ENCODE measurements around the gene SCFD2. TPM values are rescaled to one million over a fixed set of nuclear protein-coding genes. Genes with fewer than 3 reads are reported as not detected.

The SCFD2 gene
- polyA plus RNA-seq, 1 donor from 2014 or later, result 17.2 TPM

DNA sequence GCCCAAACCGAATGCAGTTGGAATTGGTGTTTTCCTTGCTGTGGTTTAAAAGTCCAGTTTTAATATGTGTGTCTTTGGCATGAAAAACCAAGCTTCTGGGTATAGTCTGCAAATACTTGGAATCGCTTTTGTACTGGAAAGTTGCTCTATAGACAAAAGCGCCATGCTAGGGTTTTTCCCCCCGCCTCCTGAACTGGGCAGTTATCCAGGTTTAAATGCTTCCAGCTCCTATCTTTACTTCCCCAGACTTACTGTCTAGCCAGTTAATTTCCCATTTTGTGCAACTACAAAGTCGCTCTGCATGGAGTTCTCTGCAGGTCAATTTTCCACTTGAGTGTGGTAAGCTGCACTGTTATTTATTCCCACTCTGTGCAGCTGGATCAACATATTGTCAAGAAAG lies 501.1 kb downstream of the SCFD2 start:
- peaks cover 9 to 10% (median 9%) of the 10 kb centered on the region in 3 donors for H3K4me1 Mint-ChIP-seq
- H3K9me3 Mint-ChIP-seq, result no peaks in the 10 kb centered on the region
- H3K27me3 Mint-ChIP-seq, result peaks cover 27% of the 10 kb centered on the region
- H3K36me3 Mint-ChIP-seq, result no peaks in the 10 kb centered on the region
- H3K27ac Mint-ChIP-seq, result no peak overlapping the region
- peak overlapping the region in 2 of 4 donors; percentile 1 to 71 for H3K4me3 Mint-ChIP-seq

GRCh38 chr4:52863324-52863723 lies 502.5 kb downstream of the SCFD2 start:
- Mint-ChIP-seq H3K36me3 (no peaks in the 10 kb centered on the region), H3K4me3 (peak overlapping the region in 3 of 4 donors; percentile 71 to 89 (median 80)), H3K27ac (no peak overlapping the region)

DNA sequence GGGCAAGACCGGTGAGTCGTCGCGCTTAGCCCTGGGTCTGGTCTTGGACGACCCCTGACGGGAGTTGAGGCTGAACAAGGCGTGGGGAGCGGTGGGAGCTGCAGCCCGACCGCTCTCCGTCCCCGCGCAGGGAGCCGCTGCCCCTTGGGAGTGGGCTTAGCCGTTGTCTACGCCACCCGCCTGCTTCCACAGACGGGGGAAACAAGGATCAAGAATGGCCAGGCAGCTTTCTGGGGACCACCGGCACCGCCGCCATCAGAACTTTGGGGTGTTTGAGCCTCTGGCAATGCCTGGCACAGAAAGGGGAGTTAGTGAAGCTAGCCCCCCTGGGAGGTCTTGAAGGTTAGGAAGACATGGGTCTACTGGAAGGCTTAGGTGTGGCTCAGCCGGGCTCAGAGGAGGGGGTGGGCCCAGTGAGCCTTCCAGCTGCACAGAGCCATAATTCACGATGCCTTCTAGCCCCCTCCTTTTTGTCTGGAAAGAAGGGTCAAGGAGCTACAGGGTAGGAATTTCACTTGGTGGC lies 503.2 kb downstream of the SCFD2 start:
- Mint-ChIP-seq H3K4me1 (peaks cover 5 to 10% (median 9%) of the 10 kb centered on the region in 3 donors), H3K9me3 (peaks cover 3 to 6% (median 4%) of the 10 kb centered on the region in 3 donors), H3K4me3 (peak overlapping the region in 3 of 4 donors; percentile 71 to 89 (median 80)), H3K27ac (no peak overlapping the region), H3K27me3 (peaks cover 46% of the 10 kb centered on the region), H3K36me3 (no peaks in the 10 kb centered on the region)

More at GRCh38 chr4:52863324-52863723, 502.5 kb downstream of the SCFD2 start:
- Mint-ChIP-seq H3K4me1 (peaks cover 7 to 10% (median 9%) of the 10 kb centered on the region in 3 donors), H3K9me3 (peaks cover 0 to 2% (median 0%) of the 10 kb centered on the region in 3 donors), H3K27me3 (peaks cover 39% of the 10 kb centered on the region)

- Mint-ChIP-seq H3K27me3 (peaks cover 50% of the 10 kb centered on the region), H3K4me1 (peaks cover 5 to 10% (median 9%) of the 10 kb centered on the region in 3 donors), H3K27ac (no peak within 1 kb of the TSS), H3K36me3 (no peaks in the 10 kb centered on the region), H3K9me3 (peaks cover 5 to 7% (median 7%) of the 10 kb centered on the region in 3 donors), H3K4me3 (peak within 1 kb of the TSS; percentile 71 to 93 (median 84))
Measured at GRCh38 chr4:52861879-52862616, 503.8 kb downstream of the SCFD2 start, which contains the start of gene RASL11B. RASL11B (plus strand) TSS chr4:52862317; CDS start chr4:52862508, 191 bp downstream.

- peak overlapping the region; percentile 65 to 93 (median 84) for H3K4me3 Mint-ChIP-seq
- peaks cover 5 to 10% (median 9%) of the 10 kb centered on the region in 3 donors for H3K4me1 Mint-ChIP-seq
- no peak overlapping the region for H3K27ac Mint-ChIP-seq
- H3K36me3 Mint-ChIP-seq, result no peaks in the 10 kb centered on the region
- peaks cover 5 to 7% (median 7%) of the 10 kb centered on the region in 3 donors for H3K9me3 Mint-ChIP-seq
- peaks cover 53% of the 10 kb centered on the region for H3K27me3 Mint-ChIP-seq
Measured at GRCh38 chr4:52861171-52861823, 504.6 kb downstream of the SCFD2 start.

DNA sequence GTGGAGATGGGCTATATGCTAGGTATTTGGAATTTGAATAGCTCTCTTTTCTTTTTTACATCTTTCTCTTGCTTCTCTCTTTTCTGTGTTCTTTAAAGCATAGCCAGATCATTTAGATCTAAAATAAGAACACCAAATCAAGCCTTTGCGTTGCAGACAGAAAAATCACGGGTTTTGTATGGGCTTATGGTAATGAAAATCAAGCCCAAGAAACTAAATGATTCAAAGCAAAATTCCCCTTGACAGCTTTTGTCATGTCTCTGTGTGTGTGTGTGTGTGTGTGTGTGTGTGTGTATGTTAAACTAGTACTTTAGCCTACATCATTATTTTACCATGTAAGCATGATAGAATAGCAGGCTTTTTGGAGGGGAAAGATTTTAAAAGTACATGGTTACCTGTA lies 505.5 kb downstream of the SCFD2 start:
- Mint-ChIP-seq H3K27ac (no peak overlapping the region), H3K4me3 (peak overlapping the region in 1 of 4 donors; percentile 65)

GRCh38 chr4:52856801-52857200 lies 509.1 kb downstream of the SCFD2 start:
- peaks cover 5 to 10% (median 9%) of the 10 kb centered on the region in 3 donors for H3K4me1 Mint-ChIP-seq
- peaks cover 2% of the 10 kb centered on the region for H3K36me3 Mint-ChIP-seq
- no peak overlapping the region for H3K4me3 Mint-ChIP-seq
- peak overlapping the region in 1 of 3 donors; percentile 47 for H3K27ac Mint-ChIP-seq
- H3K9me3 Mint-ChIP-seq, result peaks cover 5 to 8% (median 7%) of the 10 kb centered on the region in 3 donors
- H3K27me3 Mint-ChIP-seq, result peaks cover 43% of the 10 kb centered on the region

More for the DNA sequence above, 505.5 kb downstream of the SCFD2 start:
- Mint-ChIP-seq H3K9me3 (peaks cover 5 to 7% (median 7%) of the 10 kb centered on the region in 3 donors), H3K4me1 (peaks cover 5 to 10% (median 9%) of the 10 kb centered on the region in 3 donors), H3K27me3 (peaks cover 52% of the 10 kb centered on the region), H3K36me3 (no peaks in the 10 kb centered on the region)

DNA sequence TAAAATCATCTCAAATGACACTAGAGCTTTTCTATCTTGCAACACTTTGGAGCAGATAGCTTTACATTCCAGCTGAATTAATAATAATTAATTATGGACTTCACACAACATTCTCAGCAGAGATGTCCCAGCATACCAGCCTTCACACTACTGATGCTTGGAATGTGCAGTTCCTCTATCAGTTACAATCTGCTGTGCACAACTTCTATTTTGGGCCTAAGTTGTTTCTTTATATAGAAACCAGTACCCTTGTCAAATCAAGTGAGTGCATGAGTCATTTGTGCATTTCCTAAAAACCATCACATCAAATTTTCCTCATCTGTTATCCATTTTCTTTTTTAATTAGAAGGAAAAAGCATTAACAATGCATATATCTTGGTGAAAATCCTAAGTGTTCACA lies 512.5 kb downstream of the SCFD2 start:
- Mint-ChIP-seq H3K4me1 (no peaks in the 10 kb centered on the region), H3K27ac (no peak overlapping the region), H3K9me3 (peaks cover 4 to 8% (median 7%) of the 10 kb centered on the region in 3 donors), H3K4me3 (no peak overlapping the region), H3K36me3 (peaks cover 2% of the 10 kb centered on the region), H3K27me3 (peaks cover 17% of the 10 kb centered on the region)

- peaks cover under 1 to 5% (median 2%) of the 10 kb centered on the region in 3 donors for H3K9me3 Mint-ChIP-seq
Measured at GRCh38 chr4:52852711-52853110, 513.1 kb downstream of the SCFD2 start.

GRCh38 chr4:52852041-52852440 lies 513.8 kb downstream of the SCFD2 start:
- Mint-ChIP-seq H3K4me3 (no peak overlapping the region), H3K27me3 (peaks cover 6% of the 10 kb centered on the region), H3K27ac (no peak overlapping the region), H3K36me3 (peaks cover 4% of the 10 kb centered on the region), H3K4me1 (no peaks in the 10 kb centered on the region), H3K9me3 (peaks cover 0 to 1% (median 0%) of the 10 kb centered on the region in 3 donors)

More at GRCh38 chr4:52852711-52853110, 513.1 kb downstream of the SCFD2 start:
- peaks cover 11% of the 10 kb centered on the region for H3K27me3 Mint-ChIP-seq
- peaks cover 4% of the 10 kb centered on the region for H3K36me3 Mint-ChIP-seq
- H3K27ac Mint-ChIP-seq, result no peak overlapping the region
- H3K4me1 Mint-ChIP-seq, result no peaks in the 10 kb centered on the region
- no peak overlapping the region for H3K4me3 Mint-ChIP-seq

DNA sequence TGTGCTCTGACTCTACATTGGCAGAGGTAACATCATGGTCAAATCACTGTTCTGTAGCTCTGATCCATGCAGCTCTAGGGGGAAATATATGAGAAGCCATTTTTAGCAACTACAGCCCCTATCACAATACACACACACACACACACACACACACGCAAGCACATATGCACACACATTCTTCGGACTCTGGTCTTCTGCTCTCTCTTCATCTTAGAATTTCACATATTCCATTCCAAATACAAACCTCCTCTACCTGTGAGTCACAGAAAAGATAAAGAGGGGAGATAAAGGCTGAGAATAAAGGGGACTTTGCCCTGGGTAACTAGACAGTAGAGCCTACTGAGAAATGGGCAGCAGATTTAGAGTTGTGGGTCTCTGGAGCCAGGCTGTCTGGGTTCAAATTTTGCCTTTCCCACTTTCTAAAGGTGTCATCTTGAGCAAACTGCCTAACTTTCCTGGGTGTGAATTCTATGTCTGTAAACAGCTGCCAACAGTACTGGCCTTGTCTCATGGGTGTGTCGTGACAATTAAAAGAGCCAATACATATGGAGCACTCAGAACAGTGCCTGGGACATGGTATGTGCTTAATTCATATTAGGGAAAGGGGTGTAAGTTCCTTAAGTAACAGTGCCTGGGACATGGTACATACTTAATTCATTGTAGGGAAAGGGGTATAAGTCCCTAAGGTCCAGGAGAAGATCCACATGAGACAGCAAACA lies 515.3 kb downstream of the SCFD2 start:
- Mint-ChIP-seq H3K36me3 (peaks cover 4% of the 10 kb centered on the region), H3K27me3 (peaks cover 3% of the 10 kb centered on the region), H3K9me3 (peaks cover 0 to 1% (median 0%) of the 10 kb centered on the region in 3 donors), H3K4me3 (no peak overlapping the region), H3K4me1 (no peaks in the 10 kb centered on the region), H3K27ac (no peak overlapping the region)

DNA sequence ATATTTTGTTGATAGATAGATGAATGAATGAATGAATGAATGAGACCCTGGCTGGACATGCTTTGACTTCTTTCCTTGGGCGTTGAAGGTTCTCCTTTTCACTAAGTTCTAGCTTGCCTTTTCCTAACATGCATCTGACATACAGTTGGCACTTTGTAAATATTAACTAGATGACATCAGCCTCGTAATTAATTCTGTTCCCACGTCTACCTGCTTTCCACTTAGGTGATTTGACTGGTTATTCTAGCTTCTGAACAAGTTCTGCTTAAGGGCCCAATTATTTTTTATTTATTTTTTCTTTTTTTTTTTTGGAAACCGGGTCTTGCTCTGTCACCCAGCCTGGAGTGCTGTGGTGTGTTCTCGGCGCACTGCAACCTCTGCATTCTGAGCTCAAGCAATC lies 517.6 kb downstream of the SCFD2 start:
- H3K27ac Mint-ChIP-seq, result no peak overlapping the region
- H3K4me1 Mint-ChIP-seq, result peaks cover 7 to 9% (median 8%) of the 10 kb centered on the region in 3 donors
- H3K4me3 Mint-ChIP-seq, result no peak overlapping the region
- no peaks in the 10 kb centered on the region for H3K9me3 Mint-ChIP-seq
- peaks cover 4% of the 10 kb centered on the region for H3K36me3 Mint-ChIP-seq
- H3K27me3 Mint-ChIP-seq, result peaks cover 3% of the 10 kb centered on the region

- H3K36me3 Mint-ChIP-seq, result peaks cover 4% of the 10 kb centered on the region
- H3K4me1 Mint-ChIP-seq, result peaks cover 8 to 11% (median 9%) of the 10 kb centered on the region in 3 donors
- peaks cover 1% of the 10 kb centered on the region for H3K27me3 Mint-ChIP-seq
- no peak overlapping the region for H3K27ac Mint-ChIP-seq
- no peaks in the 10 kb centered on the region for H3K9me3 Mint-ChIP-seq
- H3K4me3 Mint-ChIP-seq, result no peak overlapping the region
Measured at GRCh38 chr4:52846502-52846901, 519.4 kb downstream of the SCFD2 start.

DNA sequence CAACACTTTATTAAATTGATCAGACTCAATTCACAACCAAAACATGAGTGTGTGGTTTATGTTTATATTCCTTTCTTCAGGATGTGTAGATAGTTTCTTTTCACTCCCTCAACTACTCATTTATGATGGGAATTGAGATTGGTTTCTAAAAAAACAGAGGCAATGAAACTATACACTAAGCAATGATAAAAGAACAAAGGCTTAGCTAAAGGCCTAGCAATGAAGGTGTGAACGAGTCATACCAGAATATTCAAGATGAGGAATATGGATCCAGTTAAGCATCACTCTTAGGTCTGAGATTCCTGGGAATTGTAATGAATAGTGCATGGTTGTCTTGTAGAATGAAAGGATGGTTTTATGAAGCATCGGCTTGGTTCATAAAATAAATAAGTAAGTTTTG lies 521.3 kb downstream of the SCFD2 start:
- no peak overlapping the region for H3K4me3 Mint-ChIP-seq
- no peaks in the 10 kb centered on the region for H3K9me3 Mint-ChIP-seq
- peak overlapping the region in 2 of 3 donors; percentile 4 to 92 for H3K27ac Mint-ChIP-seq
- peaks cover 4% of the 10 kb centered on the region for H3K36me3 Mint-ChIP-seq
- H3K27me3 Mint-ChIP-seq, result peaks cover 1% of the 10 kb centered on the region
- H3K4me1 Mint-ChIP-seq, result peaks cover 8 to 11% (median 9%) of the 10 kb centered on the region in 3 donors
